ENCODE results near the gene SLC2A6.

The SLC2A6 gene

GRCh38 chr9:133524679-133525228, 45.9 kb upstream of the SLC2A6 start, which contains the start of gene MYMK:
MYMK (minus strand) TSS chr9:133524959; CDS start chr9:133524844, 115 bp downstream.
- DNase-seq (ENCODE audit: low read depth), result no peak
- TF ChIP-seq, protein P1, sequence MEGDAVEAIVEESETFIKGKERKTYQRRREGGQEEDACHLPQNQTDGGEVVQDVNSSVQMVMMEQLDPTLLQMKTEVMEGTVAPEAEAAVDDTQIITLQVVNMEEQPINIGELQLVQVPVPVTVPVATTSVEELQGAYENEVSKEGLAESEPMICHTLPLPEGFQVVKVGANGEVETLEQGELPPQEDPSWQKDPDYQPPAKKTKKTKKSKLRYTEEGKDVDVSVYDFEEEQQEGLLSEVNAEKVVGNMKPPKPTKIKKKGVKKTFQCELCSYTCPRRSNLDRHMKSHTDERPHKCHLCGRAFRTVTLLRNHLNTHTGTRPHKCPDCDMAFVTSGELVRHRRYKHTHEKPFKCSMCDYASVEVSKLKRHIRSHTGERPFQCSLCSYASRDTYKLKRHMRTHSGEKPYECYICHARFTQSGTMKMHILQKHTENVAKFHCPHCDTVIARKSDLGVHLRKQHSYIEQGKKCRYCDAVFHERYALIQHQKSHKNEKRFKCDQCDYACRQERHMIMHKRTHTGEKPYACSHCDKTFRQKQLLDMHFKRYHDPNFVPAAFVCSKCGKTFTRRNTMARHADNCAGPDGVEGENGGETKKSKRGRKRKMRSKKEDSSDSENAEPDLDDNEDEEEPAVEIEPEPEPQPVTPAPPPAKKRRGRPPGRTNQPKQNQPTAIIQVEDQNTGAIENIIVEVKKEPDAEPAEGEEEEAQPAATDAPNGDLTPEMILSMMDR (IDR thresholded peaks at IDR 0.05; ENCODE audit: low read depth, low read length, missing control alignments), result no peak
- H3K4me3 ChIP-seq (ENCODE audit: low read depth, low read length), result no peak within 1 kb of the TSS

GRCh38 chr9:133524146-133524545, 45.2 kb upstream of the SLC2A6 start:
- no peak overlapping the region for H3K4me3 ChIP-seq (ENCODE audit: low read depth, low read length)
- no peak for DNase-seq (ENCODE audit: low read depth)
- TF ChIP-seq, protein P1 (IDR thresholded peaks at IDR 0.05; ENCODE audit: low read depth, low read length, missing control alignments), result no peak

DNA sequence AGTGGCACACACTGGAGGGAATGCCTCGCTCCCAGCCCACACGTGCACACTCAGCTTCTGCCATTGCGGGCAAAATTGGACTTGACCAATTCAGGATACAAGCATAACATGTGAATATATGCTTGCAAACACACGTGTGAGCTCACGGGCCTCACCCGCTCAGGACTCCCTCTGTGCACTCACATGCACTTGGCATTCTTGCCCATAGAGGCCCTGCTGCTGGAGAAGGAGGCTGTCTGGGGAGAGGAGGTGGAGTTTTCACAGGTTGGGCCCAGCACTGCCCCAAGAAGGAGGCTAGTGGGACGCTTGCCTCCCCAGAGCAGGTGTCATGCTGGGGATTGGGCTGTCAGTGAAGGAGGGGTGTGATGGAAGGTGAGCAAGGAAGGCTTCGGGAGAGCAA, 44.2 kb upstream of the SLC2A6 start:
- DNase-seq (ENCODE audit: low read depth), result no peak
- TF ChIP-seq, protein P1 (IDR thresholded peaks at IDR 0.05; ENCODE audit: low read depth, low read length, missing control alignments), result no peak
- H3K4me3 ChIP-seq (ENCODE audit: low read depth, low read length), result no peak overlapping the region

GRCh38 chr9:133522073-133522910, 43.4 kb upstream of the SLC2A6 start:
- no peak for DNase-seq (ENCODE audit: low read depth)
- H3K4me3 ChIP-seq (ENCODE audit: low read depth, low read length), result no peak overlapping the region
- TF ChIP-seq, protein P1 (IDR thresholded peaks at IDR 0.05; ENCODE audit: low read depth, low read length, missing control alignments), result no peak

DNA sequence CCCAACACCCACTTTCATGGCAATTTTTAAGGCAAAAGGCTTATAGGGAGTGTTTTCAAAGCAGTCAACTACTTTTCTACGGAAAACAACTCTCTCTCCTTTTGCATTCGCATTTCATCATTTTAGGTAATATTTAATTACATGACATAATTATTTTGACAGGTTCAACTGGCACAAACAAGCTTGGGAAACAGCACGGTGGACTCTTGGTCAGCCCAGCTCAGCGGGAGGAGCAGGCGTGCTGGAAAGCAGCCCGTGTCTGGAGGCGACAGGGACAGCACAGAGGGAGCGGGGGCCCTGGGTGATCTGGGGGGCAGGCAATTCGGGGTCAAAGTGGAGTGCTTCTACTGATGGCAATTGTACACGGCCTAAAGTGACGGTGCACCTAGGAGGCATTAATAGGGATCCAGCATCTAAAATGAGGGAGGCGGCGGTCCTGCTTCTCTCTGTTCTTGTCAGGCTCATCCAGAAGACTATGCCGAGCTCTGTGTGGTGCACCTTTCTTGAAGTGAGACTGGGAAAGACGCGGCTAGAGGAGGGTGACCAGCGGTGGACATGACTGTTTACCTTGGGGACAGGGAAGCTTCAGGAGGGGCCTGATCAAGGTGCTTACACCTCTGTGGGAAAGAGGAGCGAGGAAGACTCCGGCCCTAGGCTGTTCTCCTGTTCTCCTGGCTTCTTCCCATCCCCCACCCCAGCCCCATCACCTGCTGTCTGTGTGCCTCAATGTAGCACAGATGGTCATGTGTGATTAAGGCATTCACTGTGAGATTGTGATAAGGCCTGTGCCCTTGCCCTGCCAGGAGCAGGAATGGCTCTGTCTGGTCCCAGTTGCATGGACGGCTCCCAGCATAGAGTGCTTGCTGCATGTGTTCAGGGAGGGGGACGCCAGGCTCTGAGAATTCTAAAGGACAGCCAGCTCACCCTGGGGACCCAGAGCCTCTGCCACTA, 42.5 kb upstream of the SLC2A6 start:
- TF ChIP-seq, protein P1 (IDR thresholded peaks at IDR 0.05; ENCODE audit: low read depth, low read length, missing control alignments), result no peak
- H3K4me3 ChIP-seq (ENCODE audit: low read depth, low read length), result no peak overlapping the region
- DNase-seq (ENCODE audit: low read depth), result no peak

GRCh38 chr9:133520121-133520835, 41.4 kb upstream of the SLC2A6 start:
- no peak overlapping the region for H3K4me3 ChIP-seq (ENCODE audit: low read depth, low read length)
- DNase-seq (ENCODE audit: low read depth), result no peak
- TF ChIP-seq, protein P1 (IDR thresholded peaks at IDR 0.05; ENCODE audit: low read depth, low read length, missing control alignments), result no peak

All from GM12864 (cell line).